H1 (cell line): Measurements from ENCODE around the gene DCBLD2. TPM values are rescaled to one million over a fixed set of nuclear protein-coding genes. Genes with fewer than 3 reads are reported as not detected.

Experiments
- CTCF ChIA-PET: fragments of 300-600 bp; sonication (Branson Sonifier 250); formaldehyde crosslinking; loops from one replicate; lab custom pipeline; 2021; ENCODE audit not compliant: partially characterized antibody; lab: Charles Lee
- POLR2A ChIA-PET: fragments of 300-600 bp; sonication (Branson Sonifier 250); formaldehyde crosslinking; loops from one replicate; lab custom pipeline; 2021; ENCODE audit warnings: inconsistent platforms; ENCODE audit not compliant: partially characterized antibody; lab: Charles Lee
- DNase-seq, 2 experiments: peaks; one replicate each; pipeline versions ENCODE4 v3.0.0 to v3.0.0-alpha.2; 2010 to 2022; ENCODE audit warnings: low spot score in 2 of 2, low read depth in 1 of 2, mixed read lengths in 1 of 2
- FAIRE-seq: peaks from 2 replicates; lab custom pipeline; 2011; peaks lifted over from hg19 to GRCh38; lab: Jason Lieb, UNC
- H2AFZ ChIP-seq: 2 replicates; pipeline ENCODE4 v1.8.1; 2012; ENCODE audit warnings: low read length, inconsistent platforms
- H2AK5ac ChIP-seq: 2 replicates; pipeline ENCODE4 v1.6.1; 2013; ENCODE audit warnings: low read depth, low read length
- H2BK120ac ChIP-seq: replicated peaks from 2 replicates; pipeline ENCODE3; 2013; ENCODE audit warnings: low read depth, low read length, inconsistent platforms
- H2BK12ac ChIP-seq: 2 replicates; pipeline ENCODE4 v1.6.1; 2013; ENCODE audit warnings: low read depth, low read length
- H2BK15ac ChIP-seq: 2 replicates; pipeline ENCODE4 v1.6.1; 2013; ENCODE audit warnings: low read length
- H2BK20ac ChIP-seq: 2 replicates; pipeline ENCODE4 v1.6.1; 2013; ENCODE audit warnings: low read length
- H2BK5ac ChIP-seq: 2 replicates; pipeline ENCODE4 v1.6.1; 2013; ENCODE audit warnings: low read depth, low read length
- H3K14ac ChIP-seq: 2 replicates; pipeline ENCODE4 v1.6.1; 2013; ENCODE audit warnings: inconsistent platforms; ENCODE audit not compliant: insufficient read length
- H3K18ac ChIP-seq: 2 replicates; pipeline ENCODE4 v1.6.1; 2013; ENCODE audit warnings: low read length; ENCODE audit errors: extremely low read depth
- H3K23ac ChIP-seq: 2 replicates; pipeline ENCODE4 v1.6.1; 2013; ENCODE audit warnings: inconsistent platforms; ENCODE audit not compliant: insufficient read length
- H3K23me2 ChIP-seq: 2 replicates; pipeline ENCODE4 v1.6.1; 2013; ENCODE audit warnings: low read depth, low read length
- H3K27ac ChIP-seq: 2 replicates; pipeline ENCODE4 v1.6.1; 2011; ENCODE audit warnings: low read depth, low read length, inconsistent platforms
- H3K27me3 ChIP-seq, 4 experiments: replicated peaks in 1 of 4; 1 replicate in 1 of 4; 2 replicates in 3 of 4; pipeline versions ENCODE4 v1.6.1 to v1.8.1; 2011 to 2013; ENCODE audit warnings: low read length in 3 of 4, mild to moderate bottlenecking in 3 of 4, inconsistent platforms in 2 of 4, mixed read lengths in 2 of 4, moderate library complexity in 1 of 4; ENCODE audit not compliant: control insufficient read depth in 3 of 4, insufficient read depth in 3 of 4; ENCODE audit errors: extremely low read depth in 1 of 4
- H3K36me3 ChIP-seq, 4 experiments: 2 replicates each; pipeline versions ENCODE4 v1.6.1 to v1.8.1; 2011 to 2013; ENCODE audit warnings: mild to moderate bottlenecking in 4 of 4, low read length in 3 of 4, moderate library complexity in 2 of 4, control low read depth in 1 of 4, inconsistent platforms in 1 of 4; ENCODE audit not compliant: insufficient read depth in 4 of 4, control insufficient read depth in 2 of 4
- H3K4ac ChIP-seq: replicated peaks from 2 replicates; pipeline ENCODE3; 2013; ENCODE audit warnings: low read length, low read depth, mixed read lengths, inconsistent platforms; ENCODE audit not compliant: insufficient read length
- H3K4me1 ChIP-seq, 4 experiments: replicated peaks in 1 of 4; 1 replicate in 1 of 4; 2 replicates in 3 of 4; pipeline versions ENCODE4 v1.6.1 to v1.8.1; 2011 to 2013; ENCODE audit warnings: low read length in 3 of 4, inconsistent platforms in 2 of 4, mixed read lengths in 1 of 4; ENCODE audit not compliant: insufficient read depth in 4 of 4, control insufficient read depth in 3 of 4
- H3K4me2 ChIP-seq, 2 experiments: 2 replicates each; pipeline versions ENCODE4 v1.6.1 to v1.8.1; 2011 to 2013; ENCODE audit warnings: low read depth in 2 of 2, low read length in 2 of 2, control low read depth in 1 of 2, inconsistent platforms in 1 of 2, mild to moderate bottlenecking in 1 of 2; ENCODE audit not compliant: insufficient read depth in 1 of 2
- H3K4me3 ChIP-seq, 4 experiments: fragments of 200-600, 300-600 bp in 1 of 4; sonication (generic), shearing (Covaris generic), sonication (Bioruptor Twin) in 1 of 4; 2 replicates each; pipeline versions ENCODE4 v1.5.1 to v1.8.1; 2011 to 2016; ENCODE audit warnings: low read length in 4 of 4, low read depth in 3 of 4, control low read depth in 2 of 4, inconsistent platforms in 2 of 4, mild to moderate bottlenecking in 2 of 4, mixed read lengths in 1 of 4, moderate library complexity in 1 of 4; ENCODE audit not compliant: insufficient read depth in 2 of 4; ENCODE audit errors: extremely low read depth in 1 of 4
- H3K56ac ChIP-seq: replicated peaks from 2 replicates; pipeline ENCODE3; 2013; ENCODE audit warnings: low read depth, mild to moderate bottlenecking, mixed read lengths, low read length, inconsistent platforms; ENCODE audit not compliant: insufficient read length
- H3K79me1 ChIP-seq: 2 replicates; pipeline ENCODE4 v1.6.1; 2013; ENCODE audit warnings: low read depth, low read length, control low read depth
- H3K79me2 ChIP-seq, 2 experiments: 2 replicates each; pipeline versions ENCODE4 v1.6.1 to v1.8.1; 2012 to 2013; ENCODE audit warnings: low read length in 2 of 2, mild to moderate bottlenecking in 2 of 2, inconsistent platforms in 1 of 2; ENCODE audit not compliant: insufficient read depth in 2 of 2, control insufficient read depth in 1 of 2
- H3K9ac ChIP-seq, 4 experiments: replicated peaks in 1 of 4; 1 replicate in 1 of 4; 2 replicates in 3 of 4; pipeline versions ENCODE4 v1.6.1 to v1.8.1; 2011 to 2013; ENCODE audit warnings: low read depth in 3 of 4, low read length in 3 of 4, control low read depth in 2 of 4, mild to moderate bottlenecking in 2 of 4, moderate library complexity in 2 of 4, inconsistent platforms in 1 of 4; ENCODE audit errors: extremely low read depth in 1 of 4
- H3K9me3 ChIP-seq, 2 experiments: 2 replicates each; pipeline versions ENCODE4 v1.6.1 to v1.8.1; 2012 to 2013; ENCODE audit warnings: mild to moderate bottlenecking in 2 of 2, moderate library complexity in 2 of 2, control low read depth in 1 of 2, inconsistent platforms in 1 of 2, low read depth in 1 of 2, low read length in 1 of 2, mixed read lengths in 1 of 2; ENCODE audit not compliant: insufficient read depth in 2 of 2
- H4K20me1 ChIP-seq, 2 experiments: replicated peaks in 1 of 2; 2 replicates each; pipeline versions ENCODE3 to v1.8.1; 2011 to 2013; ENCODE audit warnings: inconsistent platforms in 2 of 2, low read length in 2 of 2, mild to moderate bottlenecking in 1 of 2; ENCODE audit not compliant: insufficient read depth in 2 of 2, control insufficient read depth in 1 of 2
- H4K5ac ChIP-seq: 2 replicates; pipeline ENCODE4 v1.6.1; 2013; ENCODE audit warnings: low read length, low read depth, mixed read lengths, inconsistent platforms; ENCODE audit not compliant: insufficient read length
- H4K8ac ChIP-seq: 2 replicates; pipeline ENCODE4 v1.8.0; 2013; ENCODE audit warnings: mild to moderate bottlenecking, moderate library complexity, low read length, inconsistent platforms; ENCODE audit not compliant: insufficient read depth; ENCODE audit errors: extremely low read depth
- H4K91ac ChIP-seq: replicated peaks from 2 replicates; pipeline ENCODE3; 2013; ENCODE audit warnings: low read length, mixed read lengths, inconsistent platforms; ENCODE audit not compliant: insufficient read length
- MAFK ChIP-seq: IDR thresholded peaks from 2 replicates; pipeline ENCODE4 v1.6.1; 2012; ENCODE audit warnings: low read depth, mild to moderate bottlenecking, improper control_type of control experiment, low read length
- RAD21 ChIP-seq, 2 experiments: IDR thresholded peaks in 1 of 2; conservative IDR thresholded peaks in 1 of 2; 2 replicates each; pipeline ENCODE4 v1.6.1; 2011; ENCODE audit warnings: low read depth in 2 of 2, low read length in 2 of 2, improper control_type of control experiment in 1 of 2, inconsistent platforms in 1 of 2, mild to moderate bottlenecking in 1 of 2, moderate library complexity in 1 of 2
- WGBS, 2 experiments: shearing (Covaris generic) in 1 of 2; methylation state at CpG; one replicate each; pipeline versions ENCODE4 v1.1.6 to v1.1.7; 2013 to 2015; ENCODE audit warnings: low lambda C conversion rate in 2 of 2, mixed read lengths in 2 of 2, inconsistent platforms in 1 of 2, low coverage in 1 of 2, missing lambda C conversion rate in 1 of 2; ENCODE audit not compliant: insufficient replicate concordance in 2 of 2, insufficient coverage in 1 of 2, insufficient read length in 1 of 2; ENCODE audit errors: extremely low coverage in 1 of 2, missing lambda C conversion rate in 1 of 2; 5-methylcytosine and 5-hydroxymethylcytosine counted together
- polyA plus RNA-seq, 7 experiments: library from polyadenylated mRNA; depleted of rRNA in 3 of 7; stranded (reverse) in 5 of 7; unstranded in 2 of 7; fragments of >200 nt in 5 of 7; fragments of 200-250 nt in 2 of 7; gene quantifications; 1 replicate in 5 of 7; 2 replicates in 1 of 7; 4 replicates in 1 of 7; pipeline versions ENCODE4 v1.2.1 to v1.2.3, GENCODE V29; 2011 to 2013; ENCODE audit warnings: missing spikeins in 2 of 7, mixed read lengths in 2 of 7
- total RNA-seq: library from RNA; stranded (reverse); fragmentation: NEBNext Ultra II Directional; extraction: Animal tissue kit (Norgen Biotek cat#: 25700); gene quantifications from 2 replicates; pipeline ENCODE4 v1.2.1, GENCODE V29; 2021
- TF ChIP-seq, protein P1 (sequence below), 3 experiments: IDR thresholded peaks; 1 replicate in 2 of 3; 2 replicates in 1 of 3; pipeline versions ENCODE4 v1.5.1 to v1.6.1; 2011; ENCODE audit warnings: low read length in 3 of 3, mild to moderate bottlenecking in 3 of 3, inconsistent platforms in 2 of 3, low read depth in 1 of 3, moderate library complexity in 1 of 3; ENCODE audit not compliant: insufficient read depth in 1 of 3; ENCODE audit errors: control extremely low read depth in 1 of 3

DCBLD2 gene
- total and polyA plus RNA-seq, 2 of the 8 experiments (the other 6 are each of a cell fraction or from before 2014, with no cell fraction given): 19.6 to 63.8 TPM

DNA sequence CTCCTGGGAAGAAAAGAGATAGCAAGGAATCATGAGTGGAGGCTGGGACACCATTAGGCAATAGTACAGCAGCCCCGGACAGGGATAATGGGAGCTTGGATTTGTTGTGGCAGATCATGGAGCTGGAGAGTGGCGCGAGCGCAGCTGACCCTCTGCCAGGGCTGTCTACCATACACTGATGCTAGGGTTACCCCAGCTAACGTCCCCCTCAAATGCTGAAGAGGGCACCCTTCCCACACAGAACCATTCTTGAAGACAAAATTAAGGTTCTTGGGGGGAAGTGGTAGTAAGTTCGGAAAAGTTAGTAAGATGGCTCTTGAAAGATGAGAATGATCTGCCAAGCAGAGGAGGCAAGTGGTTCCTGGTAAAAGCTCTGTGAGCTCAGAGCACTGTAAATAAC is 77.2 kb downstream of the DCBLD2 start:
- no peak for FAIRE-seq
- CTCF ChIA-PET: interaction anchor here (0.8 to 5.3 kb wide), 5 partner anchors 10 to 985 kb away, joined by 3 to 47 read pairs (median 3); no protein-coding TSS in a partner anchor
- TF ChIP-seq, protein P1, sequence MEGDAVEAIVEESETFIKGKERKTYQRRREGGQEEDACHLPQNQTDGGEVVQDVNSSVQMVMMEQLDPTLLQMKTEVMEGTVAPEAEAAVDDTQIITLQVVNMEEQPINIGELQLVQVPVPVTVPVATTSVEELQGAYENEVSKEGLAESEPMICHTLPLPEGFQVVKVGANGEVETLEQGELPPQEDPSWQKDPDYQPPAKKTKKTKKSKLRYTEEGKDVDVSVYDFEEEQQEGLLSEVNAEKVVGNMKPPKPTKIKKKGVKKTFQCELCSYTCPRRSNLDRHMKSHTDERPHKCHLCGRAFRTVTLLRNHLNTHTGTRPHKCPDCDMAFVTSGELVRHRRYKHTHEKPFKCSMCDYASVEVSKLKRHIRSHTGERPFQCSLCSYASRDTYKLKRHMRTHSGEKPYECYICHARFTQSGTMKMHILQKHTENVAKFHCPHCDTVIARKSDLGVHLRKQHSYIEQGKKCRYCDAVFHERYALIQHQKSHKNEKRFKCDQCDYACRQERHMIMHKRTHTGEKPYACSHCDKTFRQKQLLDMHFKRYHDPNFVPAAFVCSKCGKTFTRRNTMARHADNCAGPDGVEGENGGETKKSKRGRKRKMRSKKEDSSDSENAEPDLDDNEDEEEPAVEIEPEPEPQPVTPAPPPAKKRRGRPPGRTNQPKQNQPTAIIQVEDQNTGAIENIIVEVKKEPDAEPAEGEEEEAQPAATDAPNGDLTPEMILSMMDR (IDR thresholded peaks at IDR 0.05; ENCODE audit: control extremely low read depth in 1 of 3, insufficient read depth in 1 of 3, low read depth in 1 of 3, low read length in 3 of 3): peak in 2 of 3 experiments; percentile 32 to 37; a peak in 2 of 4 replicates
- TF ChIP-seq RAD21 (IDR thresholded peaks at IDR 0.05 in 1 of 2, conservative IDR thresholded peaks at IDR 0.05 in 1 of 2; ENCODE audit: low read depth in 2 of 2, low read length in 2 of 2) (peak; percentile 52 to 66; a peak in 3 of 4 replicates), MAFK (no peak)

More for the DNA sequence above, 77.2 kb downstream of the DCBLD2 start:
- Histone ChIP-seq H2AK5ac (no peak overlapping the region), H4K91ac (no peak overlapping the region), H3K79me1 (no peaks in the 10 kb centered on the region), H3K9me3 (0 out of 4 replicates have a peak, but pooled peaks cover 0 to 1% of the 10 kb centered on the region in 2 experiments), H2AFZ (no peak overlapping the region), H3K27ac (no peak overlapping the region), H3K79me2 (no peaks in the 10 kb centered on the region), H3K4ac (no peak overlapping the region), H3K18ac (no peak overlapping the region), H2BK5ac (no peak overlapping the region), H3K56ac (no peak overlapping the region), H3K36me3 (peaks cover 0 to 6% (median 2%) of the 10 kb centered on the region in 4 experiments; a peak in 2 of 8 replicates), H4K8ac (no peak overlapping the region), H3K4me1 (no peaks in the 10 kb centered on the region), H4K5ac (no peak overlapping the region), H3K27me3 (no peaks in the 10 kb centered on the region), H3K23ac (no peak overlapping the region), H3K14ac (no peak overlapping the region), H2BK20ac (no peak overlapping the region), H2BK15ac (no peak overlapping the region), H3K4me2 (no peak overlapping the region), H3K4me3 (no peak overlapping the region), H2BK12ac (no peak overlapping the region), H2BK120ac (no peak overlapping the region), H3K9ac (no peak overlapping the region), H3K23me2 (0 out of 2 replicates have a peak, but pooled peaks cover 2% of the 10 kb centered on the region), H4K20me1 (peaks cover 0 to 1% of the 10 kb centered on the region in 2 experiments)
- no peak for DNase-seq
- POLR2A ChIA-PET: no interaction called here
- 90% methylated on average over 6 of the region's 6 CpGs; no CpG with 5 or more reads in 1 of the 2 experiments for WGBS, 2 experiments
